Astrocyte (in vitro differentiated cells and primary cell): ENCODE data around the gene ZNF503. TPM values are rescaled to one million over a fixed set of nuclear protein-coding genes. Genes with fewer than 3 reads are reported as not detected.
A peak's percentile ranks its signal among the peaks of the same experiment; 100 is the strongest.

Source experiments
- DNase-seq: peaks from one replicate; pipeline ENCODE4 v3.0.0-alpha.2; 2010; ENCODE audit warnings: low read depth
- FAIRE-seq: peaks from 2 replicates; lab custom pipeline; 2011; peaks lifted over from hg19 to GRCh38; lab: Jason Lieb, UNC
- H2AFZ ChIP-seq: 2 replicates; pipeline ENCODE4 v1.6.0; 2012; ENCODE audit warnings: low read depth, low read length, inconsistent platforms
- H3K27ac ChIP-seq: 2 replicates; pipeline ENCODE4 v1.5.1; 2011; ENCODE audit warnings: low read depth, low read length, inconsistent platforms
- H3K27me3 ChIP-seq: 2 replicates; pipeline ENCODE4 v1.6.0; 2011; ENCODE audit warnings: low read length, inconsistent platforms; ENCODE audit not compliant: insufficient read depth
- H3K36me3 ChIP-seq: 2 replicates; pipeline ENCODE4 v1.5.1; 2011; ENCODE audit warnings: low read length, inconsistent platforms; ENCODE audit not compliant: insufficient read depth
- H3K4me1 ChIP-seq: 2 replicates; pipeline ENCODE4 v1.5.1; 2011; ENCODE audit warnings: low read length, inconsistent platforms; ENCODE audit not compliant: insufficient read depth
- H3K4me2 ChIP-seq: 2 replicates; pipeline ENCODE4 v1.6.0; 2012; ENCODE audit warnings: low read length, inconsistent platforms
- H3K4me3 ChIP-seq: 2 replicates; pipeline ENCODE4 v1.5.1; 2011; ENCODE audit warnings: low read depth, mild to moderate bottlenecking, low read length, inconsistent platforms; ENCODE audit not compliant: insufficient read depth
- H3K79me2 ChIP-seq: 2 replicates; pipeline ENCODE4 v1.6.0; 2012; ENCODE audit warnings: mild to moderate bottlenecking, low read length, inconsistent platforms; ENCODE audit not compliant: insufficient read depth
- H3K9ac ChIP-seq: 2 replicates; pipeline ENCODE4 v1.6.0; 2012; ENCODE audit warnings: mild to moderate bottlenecking, low read length, inconsistent platforms
- H3K9me3 ChIP-seq: 2 replicates; pipeline ENCODE4 v1.5.1; 2012; ENCODE audit warnings: low read depth, mild to moderate bottlenecking, low read length, inconsistent platforms; ENCODE audit not compliant: insufficient read depth
- H4K20me1 ChIP-seq: 2 replicates; pipeline ENCODE4 v1.6.0; 2012; ENCODE audit warnings: low read length, inconsistent platforms; ENCODE audit not compliant: insufficient read depth
- H3K27ac Mint-ChIP-seq: one replicate; pipeline ENCODE4 v1.8.0; 2021; ENCODE audit warnings: mild to moderate bottlenecking, mixed read lengths; ENCODE audit not compliant: unreplicated experiment
- H3K27me3 Mint-ChIP-seq: one replicate; pipeline ENCODE4 v1.8.0; 2021; ENCODE audit warnings: low read depth, mixed read lengths; ENCODE audit not compliant: unreplicated experiment
- H3K36me3 Mint-ChIP-seq: one replicate; pipeline ENCODE4 v1.8.0; 2021; ENCODE audit warnings: low read depth, mixed read lengths; ENCODE audit not compliant: unreplicated experiment
- H3K4me1 Mint-ChIP-seq: one replicate; pipeline ENCODE4 v1.8.0; 2021; ENCODE audit warnings: low read depth, mixed read lengths; ENCODE audit not compliant: unreplicated experiment
- H3K4me3 Mint-ChIP-seq: one replicate; pipeline ENCODE4 v1.8.0; 2021; ENCODE audit warnings: mild to moderate bottlenecking, moderate library complexity, mixed read lengths; ENCODE audit not compliant: unreplicated experiment
- H3K9me3 Mint-ChIP-seq: one replicate; pipeline ENCODE4 v1.8.0; 2021; ENCODE audit warnings: mild to moderate bottlenecking, mixed read lengths; ENCODE audit not compliant: unreplicated experiment
- EZH2 ChIP-seq: IDR thresholded peaks from 2 replicates; pipeline ENCODE4 v1.6.1; 2012; ENCODE audit warnings: mild to moderate bottlenecking, low read length, inconsistent platforms; ENCODE audit not compliant: insufficient read depth
- total RNA-seq: library from RNA; stranded (reverse); gene quantifications from 2 replicates; pipeline ENCODE4 v1.2.1, GENCODE V29; 2021
- TF ChIP-seq, protein P1 (sequence below): IDR thresholded peaks from 2 replicates; pipeline ENCODE4 v1.5.1; 2011; ENCODE audit warnings: low read depth, mild to moderate bottlenecking, inconsistent platforms, low read length, moderate library complexity; ENCODE audit not compliant: insufficient read depth

The ZNF503 gene
- total RNA-seq, 1 donor from 2014 or later, result 11.9 TPM

DNA sequence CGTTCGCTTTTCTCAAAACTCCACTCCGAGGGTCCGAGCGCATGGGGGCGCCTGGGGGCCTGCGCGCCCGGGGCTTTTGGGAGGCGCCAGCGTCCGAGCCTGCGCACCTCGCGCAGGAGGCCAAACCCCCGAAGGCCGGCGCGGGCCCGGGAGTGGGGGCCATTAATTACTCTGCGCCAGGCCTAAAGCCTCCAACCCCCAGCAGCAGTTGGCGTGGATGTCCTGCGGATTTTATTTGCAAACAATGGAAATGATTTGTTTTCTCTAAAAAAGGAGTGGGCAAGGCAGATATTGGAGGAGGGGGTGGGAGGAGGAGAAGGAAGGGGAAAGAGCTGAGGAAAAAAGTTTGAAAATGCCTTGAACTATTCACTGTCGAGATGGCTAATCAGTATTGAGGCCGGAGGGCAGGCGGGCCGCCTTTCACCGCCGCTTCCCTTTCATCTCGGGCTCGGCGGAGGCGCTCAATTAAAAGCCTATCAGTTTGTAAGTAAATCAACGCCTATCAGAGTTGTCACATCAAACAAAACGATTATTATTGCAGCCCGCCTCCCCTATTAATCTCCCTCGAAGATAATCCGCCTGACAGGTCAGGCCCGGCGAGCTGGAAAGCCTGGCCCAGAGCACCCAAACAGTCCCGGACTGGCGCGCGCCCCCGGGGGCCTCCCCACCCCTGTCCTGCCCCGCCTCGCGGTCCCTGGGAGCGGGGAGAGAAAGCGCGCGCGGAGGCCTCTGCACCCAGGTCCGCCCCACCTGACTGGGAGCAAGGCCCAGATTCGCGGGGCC is 3.4 kb upstream of the ZNF503 start:
- TF ChIP-seq, protein P1, sequence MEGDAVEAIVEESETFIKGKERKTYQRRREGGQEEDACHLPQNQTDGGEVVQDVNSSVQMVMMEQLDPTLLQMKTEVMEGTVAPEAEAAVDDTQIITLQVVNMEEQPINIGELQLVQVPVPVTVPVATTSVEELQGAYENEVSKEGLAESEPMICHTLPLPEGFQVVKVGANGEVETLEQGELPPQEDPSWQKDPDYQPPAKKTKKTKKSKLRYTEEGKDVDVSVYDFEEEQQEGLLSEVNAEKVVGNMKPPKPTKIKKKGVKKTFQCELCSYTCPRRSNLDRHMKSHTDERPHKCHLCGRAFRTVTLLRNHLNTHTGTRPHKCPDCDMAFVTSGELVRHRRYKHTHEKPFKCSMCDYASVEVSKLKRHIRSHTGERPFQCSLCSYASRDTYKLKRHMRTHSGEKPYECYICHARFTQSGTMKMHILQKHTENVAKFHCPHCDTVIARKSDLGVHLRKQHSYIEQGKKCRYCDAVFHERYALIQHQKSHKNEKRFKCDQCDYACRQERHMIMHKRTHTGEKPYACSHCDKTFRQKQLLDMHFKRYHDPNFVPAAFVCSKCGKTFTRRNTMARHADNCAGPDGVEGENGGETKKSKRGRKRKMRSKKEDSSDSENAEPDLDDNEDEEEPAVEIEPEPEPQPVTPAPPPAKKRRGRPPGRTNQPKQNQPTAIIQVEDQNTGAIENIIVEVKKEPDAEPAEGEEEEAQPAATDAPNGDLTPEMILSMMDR, result no peak
- TF ChIP-seq EZH2, result peak; percentile 30
- peak overlapping the region; percentile 68 for H3K4me3 Mint-ChIP-seq
- peaks cover 7% of the 10 kb centered on the region for H3K9me3 Mint-ChIP-seq
- H3K36me3 ChIP-seq, result no peaks in the 10 kb centered on the region
- FAIRE-seq (no peak), DNase-seq (peak; percentile 55)
- H3K27ac Mint-ChIP-seq, result no peak overlapping the region
- H3K4me1 Mint-ChIP-seq, result peaks cover 5% of the 10 kb centered on the region
- H3K4me1 ChIP-seq, result peaks cover 28% of the 10 kb centered on the region
- H3K36me3 Mint-ChIP-seq, result peaks cover 4% of the 10 kb centered on the region
- H3K27me3 Mint-ChIP-seq, result peaks cover 40% of the 10 kb centered on the region
- H4K20me1 ChIP-seq, result peaks cover 10% of the 10 kb centered on the region
- H2AFZ ChIP-seq, result peak overlapping the region; percentile 65
- no peak overlapping the region for H3K27ac ChIP-seq
- peak overlapping the region; percentile 89 for H3K4me3 ChIP-seq
- peaks cover 11% of the 10 kb centered on the region for H3K79me2 ChIP-seq
- no peak overlapping the region for H3K9ac ChIP-seq
- no peaks in the 10 kb centered on the region for H3K9me3 ChIP-seq
- H3K4me2 ChIP-seq, result peak overlapping the region; percentile 100
- H3K27me3 ChIP-seq, result peaks cover 48% of the 10 kb centered on the region

DNA sequence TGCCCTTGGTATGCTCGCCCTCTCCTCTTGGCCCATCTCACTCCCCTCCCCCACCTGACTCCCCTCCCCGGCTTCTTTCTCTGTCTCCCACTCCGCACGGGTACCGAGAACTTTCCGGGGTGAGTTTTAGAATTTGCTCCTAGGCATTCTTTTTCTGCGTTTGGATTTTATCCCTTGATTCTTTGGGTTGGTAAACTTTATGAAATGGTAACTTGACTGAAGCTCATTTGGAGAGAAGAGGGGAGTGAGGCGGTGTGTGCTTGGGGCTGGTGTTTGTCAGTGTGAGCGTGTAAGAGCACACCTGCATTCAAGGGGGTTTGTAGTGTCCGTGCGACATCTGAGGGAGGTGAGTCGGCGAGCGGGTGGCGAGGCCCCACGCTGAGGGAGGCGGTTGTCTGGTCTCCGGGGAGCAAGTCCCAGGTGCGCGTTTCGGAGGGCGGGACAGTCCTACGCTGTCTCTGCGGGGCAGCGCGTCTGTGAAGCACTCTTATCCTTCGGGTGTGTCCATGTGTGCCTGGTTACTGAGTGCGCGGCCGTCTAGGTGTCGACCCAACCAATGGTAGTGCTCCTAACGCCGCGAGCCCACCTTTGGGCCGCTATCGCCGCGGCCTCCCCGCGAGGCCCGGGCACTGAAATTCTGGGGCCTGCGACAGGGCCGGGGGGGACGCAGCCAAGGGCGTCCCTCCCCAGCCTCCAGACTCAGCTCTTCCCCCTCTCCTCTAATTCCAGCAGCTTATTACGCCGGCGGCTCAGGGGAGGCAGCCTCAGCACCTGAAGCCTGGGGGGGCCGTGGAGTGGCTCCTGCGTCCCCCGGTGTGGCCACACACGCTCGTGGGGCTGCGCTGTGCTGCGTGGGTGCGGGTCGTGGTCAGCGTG is 2.6 kb upstream of the ZNF503 start:
- Histone ChIP-seq H3K36me3 (no peaks in the 10 kb centered on the region), H3K27ac (no peak overlapping the region), H2AFZ (peak overlapping the region; percentile 65), H3K27me3 (peaks cover 44% of the 10 kb centered on the region), H3K4me1 (peaks cover 28% of the 10 kb centered on the region), H3K9ac (peak overlapping the region; percentile 93), H3K9me3 (no peaks in the 10 kb centered on the region), H3K4me3 (peak overlapping the region; percentile 89), H3K79me2 (peaks cover 19% of the 10 kb centered on the region), H4K20me1 (peaks cover 16% of the 10 kb centered on the region), H3K4me2 (peak overlapping the region; percentile 100)
- Mint-ChIP-seq H3K27me3 (peaks cover 36% of the 10 kb centered on the region), H3K27ac (peak overlapping the region; percentile 68), H3K4me1 (peaks cover 5% of the 10 kb centered on the region), H3K36me3 (peaks cover 4% of the 10 kb centered on the region), H3K4me3 (peak overlapping the region; percentile 83), H3K9me3 (peaks cover 6% of the 10 kb centered on the region)
- TF ChIP-seq EZH2, result peak; percentile 82
- TF ChIP-seq, protein P1, result no peak
- DNase-seq (no peak), FAIRE-seq (no peak)
